A549 (cell line): ENCODE measurements around the gene NLN. TPM values are rescaled to one million over a fixed set of nuclear protein-coding genes. Genes with fewer than 3 reads are reported as not detected.
"Not testable (repeated sequence)": the region's sequence is repeated elsewhere in the genome, so short reads cannot be mapped to it uniquely, and the experiment has no call there.

Source experiments
- ATAC-seq, 2 experiments: fragments of 200-7000 bp in 1 of 2; fragments of >200 bp in 1 of 2; cut with Nextera tagmentation in 1 of 2; cut with Tn5 transposase in 1 of 2; 3 replicates each; pipeline versions ENCODE4 v1.8.0 to v1.9.1; 2018 to 2020; ENCODE audit warnings: mild to moderate bottlenecking in 1 of 2, moderate library complexity in 1 of 2
- CTCF ChIA-PET: fragments of 300-600 bp; sonication (Branson Sonifier 250); formaldehyde crosslinking; extraction: SDS; loops from one replicate; lab custom pipeline; 2021; ENCODE audit warnings: antibody characterized with exemption, inconsistent platforms; lab: Yijun Ruan, JAX
- POLR2A ChIA-PET: fragments of 350-600 bp; formaldehyde crosslinking; extraction: SDS; loops from one replicate; lab custom pipeline; 2021; ENCODE audit warnings: antibody characterized with exemption, inconsistent platforms; lab: Yijun Ruan, JAX
- DNase-seq, 2 experiments: peaks; one replicate each; pipeline versions ENCODE4 v3.0.0 to v3.0.0-alpha.2; 2011 to 2016; ENCODE audit warnings: low read depth in 1 of 2, low spot score in 1 of 2
- FAIRE-seq: peaks from 2 replicates; lab custom pipeline; 2011; peaks lifted over from hg19 to GRCh38; lab: Jason Lieb, UNC
- H3K27ac ChIP-seq, 2 experiments: fragments of >200 bp; sonication (Bioruptor Twin); formaldehyde crosslinking; 3 replicates each; pipeline ENCODE4 v1.5.1; 2016 to 2017
- H3K4me1 ChIP-seq: fragments of >200 bp; sonication (Bioruptor Twin); formaldehyde crosslinking; 3 replicates; pipeline ENCODE4 v1.6.1; 2016
- H3K4me2 ChIP-seq: fragments of >200 bp; sonication (Bioruptor Twin); formaldehyde crosslinking; 3 replicates; pipeline ENCODE4 v1.6.1; 2016
- H3K4me3 ChIP-seq: fragments of >200 bp; sonication (Bioruptor Twin); formaldehyde crosslinking; 3 replicates; pipeline ENCODE4 v1.5.1; 2016
- H3K9me3 ChIP-seq: fragments of >200 bp; sonication (Bioruptor Twin); formaldehyde crosslinking; 3 replicates; pipeline ENCODE4 v1.6.1; 2016
- BHLHE40 ChIP-seq: IDR thresholded peaks from 2 replicates; pipeline ENCODE4 v1.6.1; 2012; ENCODE audit warnings: low read depth, low read length, inconsistent platforms
- CBX2 ChIP-seq: fragments of 200-600 bp; sonication (generic); IDR thresholded peaks from 2 replicates; pipeline ENCODE4 v1.6.1; 2016; ENCODE audit warnings: low read depth, mild to moderate bottlenecking, borderline replicate concordance
- CHD2 ChIP-seq: fragments of 150-350 bp; IDR thresholded peaks from 2 replicates; pipeline ENCODE4 v1.6.1; 2014; ENCODE audit warnings: low read length; ENCODE audit not compliant: partially characterized antibody
- CHD4 ChIP-seq: fragments of 200-600 bp; sonication (generic); IDR thresholded peaks from 2 replicates; pipeline ENCODE4 v1.6.1; 2016; ENCODE audit warnings: antibody characterized with exemption, mild to moderate bottlenecking, borderline replicate concordance
- EHF ChIP-seq: fragments of 250-450 bp; sonication (Bioruptor Pico); IDR thresholded peaks from 2 replicates; pipeline ENCODE4 v1.5.0; 2020; ENCODE audit warnings: mild to moderate bottlenecking
- EHMT2 ChIP-seq: fragments of 200-600 bp; sonication (generic); IDR thresholded peaks from 2 replicates; pipeline ENCODE4 v1.6.1; 2016; ENCODE audit warnings: antibody characterized with exemption, low read depth, mild to moderate bottlenecking, moderate library complexity
- ESRRA ChIP-seq: fragments of 150-350 bp; IDR thresholded peaks from 2 replicates; pipeline ENCODE4 v1.6.1; 2014; ENCODE audit warnings: mild to moderate bottlenecking, low read length, borderline replicate concordance
- FOSB ChIP-seq: fragments of 250-450 bp; sonication (Bioruptor Pico); IDR thresholded peaks from 2 replicates; pipeline ENCODE4 v1.5.0; 2020; ENCODE audit warnings: mild to moderate bottlenecking, moderate library complexity
- FOSL2 ChIP-seq, 2 experiments: fragments of 450-650 bp in 1 of 2; fragments of >200 bp in 1 of 2; sonication (Bioruptor Twin) in 1 of 2; formaldehyde crosslinking; IDR thresholded peaks; 2 replicates each; pipeline versions ENCODE4 v1.5.0 to v1.6.1; 2016 to 2020; ENCODE audit warnings: mild to moderate bottlenecking in 1 of 2, moderate library complexity in 1 of 2
- FOXS1 ChIP-seq: fragments of 250-450 bp; sonication (Bioruptor Pico); IDR thresholded peaks from 2 replicates; pipeline ENCODE4 v1.5.0; 2020; ENCODE audit warnings: mild to moderate bottlenecking, moderate library complexity
- HES2 ChIP-seq: fragments of >200 bp; sonication (Bioruptor Twin); formaldehyde crosslinking; IDR thresholded peaks from 2 replicates; pipeline ENCODE4 v1.6.1; 2016
- HMGXB4 ChIP-seq: fragments of 250-450 bp; sonication (Bioruptor Pico); IDR thresholded peaks from 2 replicates; pipeline ENCODE4 v1.5.0; 2021; ENCODE audit warnings: mild to moderate bottlenecking, moderate library complexity, borderline replicate concordance
- KDM5A ChIP-seq: fragments of 200-600 bp; sonication (generic); IDR thresholded peaks from 2 replicates; pipeline ENCODE4 v1.6.1; 2016; ENCODE audit warnings: antibody characterized with exemption, mild to moderate bottlenecking
- MAFK ChIP-seq: fragments of 450-650 bp; IDR thresholded peaks from 2 replicates; pipeline ENCODE4 v1.6.1; 2014; ENCODE audit not compliant: partially characterized antibody
- MAZ ChIP-seq: fragments of 150-350 bp; IDR thresholded peaks from 2 replicates; pipeline ENCODE4 v1.6.1; 2014; ENCODE audit warnings: antibody characterized with exemption, low read depth, low read length, borderline replicate concordance
- POLR2AphosphoS2 ChIP-seq: conservative IDR thresholded peaks from 2 replicates; pipeline ENCODE4 v1.6.1; 2012; ENCODE audit warnings: low read length, improper control_type of control experiment, inconsistent platforms
- RCOR1 ChIP-seq: fragments of 150-350 bp; IDR thresholded peaks from 2 replicates; pipeline ENCODE4 v1.6.1; 2014; ENCODE audit warnings: antibody characterized with exemption, low read length, low read depth
- SREBF2 ChIP-seq: fragments of 450-650 bp; IDR thresholded peaks from 2 replicates; pipeline ENCODE4 v1.6.1; 2014; ENCODE audit warnings: mild to moderate bottlenecking, moderate library complexity
- TFCP2L1 ChIP-seq: fragments of 250-450 bp; sonication (Bioruptor Pico); IDR thresholded peaks from 2 replicates; pipeline ENCODE4 v1.5.0; 2021; ENCODE audit warnings: mild to moderate bottlenecking
- TP53 ChIP-seq: fragments of 250-450 bp; sonication (Bioruptor Pico); IDR thresholded peaks from 2 replicates; pipeline ENCODE4 v1.5.0; 2021; ENCODE audit warnings: mild to moderate bottlenecking, moderate library complexity
- USF2 ChIP-seq: fragments of 450-650 bp; IDR thresholded peaks from 2 replicates; pipeline ENCODE4 v1.6.1; 2014; ENCODE audit warnings: antibody characterized with exemption
- WGBS: methylation state at CpG from one replicate; pipeline ENCODE4 v1.1.6; 2017; ENCODE audit errors: missing lambda C conversion rate; 5-methylcytosine and 5-hydroxymethylcytosine counted together
- polyA plus RNA-seq, 4 experiments: library from polyadenylated mRNA; depleted of rRNA in 3 of 4; stranded (reverse); fragments of >200 nt; fragmentation: RNase III in 1 of 4; extraction: RNeasy Plus Mini Kit Qiagen cat#74134 plus additional on column Dnase treatment in 1 of 4; gene quantifications; 2 replicates in 3 of 4; 3 replicates in 1 of 4; pipeline ENCODE4 v1.2.3, GENCODE V29; 2011 to 2017

NLN gene
- polyA plus RNA-seq, 2 of the 4 experiments (the other 2 are of a cell fraction) = 69.3 to 88.9 TPM

- CTCF ChIA-PET = no interaction called here
- Histone ChIP-seq H3K4me3 (no peak overlapping the region), H3K27ac (no peak overlapping the region), H3K4me1 (peaks cover 21% of the 10 kb centered on the region), H3K4me2 (no peak overlapping the region), H3K9me3 (no peaks in the 10 kb centered on the region)
- DNase-seq (no peak), ATAC-seq (no peak), FAIRE-seq (no peak)
- TF ChIP-seq TP53 (CRISPR knock-in tag) = no peak
- no peak for TF ChIP-seq FOSL2 (IDR thresholded peaks at IDR 0.05)
- TF ChIP-seq FOSL2 (CRISPR knock-in tag; IDR thresholded peaks at IDR 0.05) = no peak
- no peak for TF ChIP-seq ESRRA
- no peak for TF ChIP-seq RCOR1
- no peak for TF ChIP-seq CHD4
- TF ChIP-seq MAFK = no peak
- TF ChIP-seq FOXS1 = no peak
- TF ChIP-seq USF2 = no peak
- no peak for TF ChIP-seq EHMT2
- TF ChIP-seq BHLHE40 = no peak
- TF ChIP-seq POLR2AphosphoS2 = no peak
- TF ChIP-seq CHD2 = no peak
- no peak for TF ChIP-seq TFCP2L1 (CRISPR knock-in tag)
- no peak for TF ChIP-seq HES2
- no peak for TF ChIP-seq CBX2
- no peak for TF ChIP-seq SREBF2
- no peak for TF ChIP-seq EHF
- TF ChIP-seq MAZ = no peak
- TF ChIP-seq KDM5A = no peak
- no peak for TF ChIP-seq FOSB (CRISPR knock-in tag)
- POLR2A ChIA-PET = no interaction called here
- 88% methylated on average over 2 of the region's 2 CpGs for WGBS
These were observed 49.3 kb downstream of the NLN start for GRCh38 chr5:65771266-65771665.

- POLR2A ChIA-PET, H3K27ac ChIP-seq, CTCF ChIA-PET, H3K4me2 ChIP-seq, DNase-seq, H3K9me3 ChIP-seq, ATAC-seq, H3K4me3 ChIP-seq, FAIRE-seq: not testable (repeated sequence)
- peaks cover 21% of the 10 kb centered on the region for H3K4me1 ChIP-seq
- WGBS = 98% methylated on average over 2 of the region's 2 CpGs
These were observed 51.0 kb downstream of the NLN start for GRCh38 chr5:65772963-65773362.

- CTCF ChIA-PET = no interaction called here
- no peak overlapping the region for H3K4me3 ChIP-seq
- H3K9me3 ChIP-seq = no peaks in the 10 kb centered on the region
- H3K27ac ChIP-seq = no peak overlapping the region
- FAIRE-seq (no peak), ATAC-seq (peak in 1 of 2 experiments; percentile 48; a peak in 1 of 6 replicates), DNase-seq (no peak)
- no peak overlapping the region for H3K4me2 ChIP-seq
- peaks cover 11% of the 10 kb centered on the region for H3K4me1 ChIP-seq
- TF ChIP-seq MAFK (peak; percentile 71), HMGXB4 (CRISPR knock-in tag) (no peak)
- POLR2A ChIA-PET = no interaction called here
These were observed 52.3 kb downstream of the NLN start for GRCh38 chr5:65774346-65774745.
